Stimulated activated naive CD8-positive, alpha-beta T cell treated with anti-CD3 and anti-CD28 coated beads, Interleukin-15, Interleukin-2, amounts not matched to agents 100 ng/mL and 50 ng/mL, for 24 hours (primary cell): ENCODE measurements around the gene ALKBH3.
A peak's percentile ranks its signal among the peaks of the same experiment; 100 is the strongest.

Experiments
- H3K27ac Mint-ChIP-seq: one replicate; pipeline ENCODE4 v1.8.0; 2021; ENCODE audit warnings: mild to moderate bottlenecking, mixed read lengths
- H3K27me3 Mint-ChIP-seq: one replicate; pipeline ENCODE4 v1.8.0; 2021; ENCODE audit warnings: mixed read lengths
- H3K36me3 Mint-ChIP-seq: one replicate; pipeline ENCODE4 v1.8.0; 2021; ENCODE audit warnings: low read depth, mixed read lengths
- H3K4me1 Mint-ChIP-seq: one replicate; pipeline ENCODE4 v1.8.0; 2021; ENCODE audit warnings: low read depth, mixed read lengths
- H3K4me3 Mint-ChIP-seq: one replicate; pipeline ENCODE4 v1.8.0; 2021; ENCODE audit warnings: mild to moderate bottlenecking, mixed read lengths
- H3K9me3 Mint-ChIP-seq: one replicate; pipeline ENCODE4 v1.8.0; 2021; ENCODE audit warnings: mixed read lengths

Gene ALKBH3

GRCh38 chr11:43934601-43935423 lies 54.2 kb downstream of the ALKBH3 start:
- Mint-ChIP-seq H3K36me3 (no peaks in the 10 kb centered on the region), H3K9me3 (no peaks in the 10 kb centered on the region), H3K27me3 (peaks cover 25% of the 10 kb centered on the region), H3K4me1 (no peaks in the 10 kb centered on the region), H3K4me3 (no peak overlapping the region), H3K27ac (no peak overlapping the region)

GRCh38 chr11:43935424-43935979 lies 54.9 kb downstream of the ALKBH3 start:
- H3K36me3 Mint-ChIP-seq: no peaks in the 10 kb centered on the region
- no peaks in the 10 kb centered on the region for H3K9me3 Mint-ChIP-seq
- H3K4me1 Mint-ChIP-seq: no peaks in the 10 kb centered on the region
- H3K4me3 Mint-ChIP-seq: no peak overlapping the region
- no peak overlapping the region for H3K27ac Mint-ChIP-seq
- peaks cover 28% of the 10 kb centered on the region for H3K27me3 Mint-ChIP-seq

- H3K9me3 Mint-ChIP-seq: no peaks in the 10 kb centered on the region
- no peaks in the 10 kb centered on the region for H3K36me3 Mint-ChIP-seq
- H3K27me3 Mint-ChIP-seq: peaks cover 33% of the 10 kb centered on the region
- H3K27ac Mint-ChIP-seq: no peak overlapping the region
- H3K4me3 Mint-ChIP-seq: no peak overlapping the region
- H3K4me1 Mint-ChIP-seq: no peaks in the 10 kb centered on the region
Measured at GRCh38 chr11:43936076-43936475, 55.4 kb downstream of the ALKBH3 start.

GRCh38 chr11:43937434-43938411 lies 57.1 kb downstream of the ALKBH3 start:
- H3K4me3 Mint-ChIP-seq: no peak overlapping the region
- peaks cover 42% of the 10 kb centered on the region for H3K27me3 Mint-ChIP-seq
- H3K36me3 Mint-ChIP-seq: no peaks in the 10 kb centered on the region
- H3K9me3 Mint-ChIP-seq: no peaks in the 10 kb centered on the region
- H3K27ac Mint-ChIP-seq: no peak overlapping the region
- peaks cover 4% of the 10 kb centered on the region for H3K4me1 Mint-ChIP-seq

- Mint-ChIP-seq H3K36me3 (no peaks in the 10 kb centered on the region), H3K4me3 (peak overlapping the region; percentile 77), H3K27me3 (peaks cover 62% of the 10 kb centered on the region), H3K4me1 (peaks cover 21% of the 10 kb centered on the region), H3K9me3 (no peaks in the 10 kb centered on the region), H3K27ac (no peak overlapping the region)
Measured at GRCh38 chr11:43941257-43941994, 60.8 kb downstream of the ALKBH3 start.

GRCh38 chr11:43942662-43943371 lies 62.2 kb downstream of the ALKBH3 start:
- no peak overlapping the region for H3K27ac Mint-ChIP-seq

GRCh38 chr11:43943372-43943930 lies 62.8 kb downstream of the ALKBH3 start:
- peaks cover 66% of the 10 kb centered on the region for H3K27me3 Mint-ChIP-seq
- no peak overlapping the region for H3K27ac Mint-ChIP-seq
- H3K9me3 Mint-ChIP-seq: no peaks in the 10 kb centered on the region
- H3K36me3 Mint-ChIP-seq: no peaks in the 10 kb centered on the region
- peak overlapping the region; percentile 82 for H3K4me3 Mint-ChIP-seq
- peaks cover 21% of the 10 kb centered on the region for H3K4me1 Mint-ChIP-seq

More at GRCh38 chr11:43942662-43943371, 62.2 kb downstream of the ALKBH3 start:
- Mint-ChIP-seq H3K4me3 (peak overlapping the region; percentile 61), H3K27me3 (peaks cover 68% of the 10 kb centered on the region), H3K9me3 (no peaks in the 10 kb centered on the region), H3K4me1 (peaks cover 21% of the 10 kb centered on the region), H3K36me3 (no peaks in the 10 kb centered on the region)

- no peaks in the 10 kb centered on the region for H3K9me3 Mint-ChIP-seq
Measured at GRCh38 chr11:43943931-43944751, 63.5 kb downstream of the ALKBH3 start.

GRCh38 chr11:43944761-43945311 lies 64.2 kb downstream of the ALKBH3 start:
- Mint-ChIP-seq H3K27me3 (peaks cover 65% of the 10 kb centered on the region), H3K36me3 (no peaks in the 10 kb centered on the region), H3K9me3 (no peaks in the 10 kb centered on the region), H3K27ac (no peak overlapping the region), H3K4me1 (peaks cover 21% of the 10 kb centered on the region), H3K4me3 (no peak overlapping the region)

More at GRCh38 chr11:43943931-43944751, 63.5 kb downstream of the ALKBH3 start:
- H3K4me3 Mint-ChIP-seq: peak overlapping the region; percentile 82
- H3K36me3 Mint-ChIP-seq: no peaks in the 10 kb centered on the region
- H3K4me1 Mint-ChIP-seq: peaks cover 21% of the 10 kb centered on the region
- H3K27me3 Mint-ChIP-seq: peaks cover 68% of the 10 kb centered on the region
- no peak overlapping the region for H3K27ac Mint-ChIP-seq

- peaks cover 17% of the 10 kb centered on the region for H3K4me1 Mint-ChIP-seq
- H3K9me3 Mint-ChIP-seq: no peaks in the 10 kb centered on the region
- no peak overlapping the region for H3K27ac Mint-ChIP-seq
- H3K36me3 Mint-ChIP-seq: no peaks in the 10 kb centered on the region
- H3K27me3 Mint-ChIP-seq: peaks cover 59% of the 10 kb centered on the region
- no peak overlapping the region for H3K4me3 Mint-ChIP-seq
Measured at GRCh38 chr11:43947003-43947500, 66.4 kb downstream of the ALKBH3 start.

- Mint-ChIP-seq H3K9me3 (no peaks in the 10 kb centered on the region), H3K27ac (no peak overlapping the region), H3K4me3 (no peak overlapping the region), H3K4me1 (peaks cover 17% of the 10 kb centered on the region), H3K36me3 (no peaks in the 10 kb centered on the region), H3K27me3 (peaks cover 59% of the 10 kb centered on the region)
Measured at GRCh38 chr11:43947815-43948214, 67.2 kb downstream of the ALKBH3 start.

- Mint-ChIP-seq H3K27me3 (peaks cover 56% of the 10 kb centered on the region), H3K9me3 (no peaks in the 10 kb centered on the region), H3K36me3 (no peaks in the 10 kb centered on the region), H3K4me1 (peaks cover 14% of the 10 kb centered on the region), H3K27ac (no peak overlapping the region), H3K4me3 (no peak overlapping the region)
Measured at GRCh38 chr11:43948341-43949225, 68.0 kb downstream of the ALKBH3 start.
